GM23338 (cell line): ENCODE results near the gene CDKN2A. TPM values are rescaled to one million over a fixed set of nuclear protein-coding genes. Genes with fewer than 3 reads are reported as not detected.

Source experiments
- ATAC-seq: fragments of 200-7000 bp; cut with Tn5 transposase; 3 replicates; pipeline ENCODE4 v1.9.1; 2020
- DNase-seq: peaks from one replicate; pipeline ENCODE4 v3.0.0-alpha.2; 2015; ENCODE audit warnings: low spot score
- H2AFZ ChIP-seq: fragments of 200-600 bp; sonication (generic); 2 replicates; pipeline ENCODE4 v1.8.0; 2016; ENCODE audit warnings: antibody characterized with exemption, mild to moderate bottlenecking, moderate library complexity
- H3F3A ChIP-seq: fragments of 200-600 bp; sonication (generic); replicated peaks from 2 replicates; pipeline ENCODE4 v1.8.0; 2017; ENCODE audit warnings: antibody characterized with exemption, mixed run types, low read depth
- H3K27ac ChIP-seq: fragments of 200-600 bp; sonication (generic); 2 replicates; pipeline ENCODE4 v1.6.1; 2016; ENCODE audit warnings: low read depth
- H3K27me3 ChIP-seq: fragments of 200-600 bp; sonication (generic); 2 replicates; pipeline ENCODE4 v1.8.0; 2016; ENCODE audit warnings: mild to moderate bottlenecking, mixed run types, moderate library complexity; ENCODE audit not compliant: insufficient read depth
- H3K36me3 ChIP-seq: fragments of 200-600 bp; sonication (generic); 2 replicates; pipeline ENCODE4 v1.8.0; 2016; ENCODE audit warnings: mild to moderate bottlenecking; ENCODE audit not compliant: insufficient read depth
- H3K4me1 ChIP-seq: fragments of 200-600 bp; sonication (generic); 2 replicates; pipeline ENCODE4 v1.8.0; 2016; ENCODE audit warnings: mild to moderate bottlenecking, moderate library complexity; ENCODE audit not compliant: insufficient read depth
- H3K4me2 ChIP-seq: fragments of 200-600 bp; sonication (generic); 2 replicates; pipeline ENCODE4 v1.7.1; 2017; ENCODE audit warnings: mixed run types
- H3K4me3 ChIP-seq: fragments of 200-600 bp; sonication (generic); 2 replicates; pipeline ENCODE4 v1.6.1; 2016; ENCODE audit warnings: mixed run types
- H3K79me2 ChIP-seq: fragments of 200-600 bp; sonication (generic); replicated peaks from 2 replicates; pipeline ENCODE4 v1.8.0; 2017; ENCODE audit warnings: mild to moderate bottlenecking; ENCODE audit not compliant: insufficient read depth
- H3K9me2 ChIP-seq: fragments of 200-600 bp; sonication (generic); 2 replicates; pipeline ENCODE4 v1.8.0; 2017; ENCODE audit not compliant: insufficient read depth
- H4K20me1 ChIP-seq: fragments of 200-600 bp; sonication (generic); replicated peaks from 2 replicates; pipeline ENCODE4 v1.8.0; 2017; ENCODE audit warnings: mild to moderate bottlenecking; ENCODE audit not compliant: insufficient read depth
- H3K27ac Mint-ChIP-seq: 2 replicates; pipeline ENCODE4 v1.8.0; 2020; ENCODE audit warnings: inconsistent platforms, mild to moderate bottlenecking, moderate library complexity, mixed read lengths
- H3K27me3 Mint-ChIP-seq: 3 replicates; pipeline ENCODE4 v1.8.0; 2022; ENCODE audit warnings: low read depth, mild to moderate bottlenecking, moderate library complexity, mixed read lengths, inconsistent platforms; ENCODE audit not compliant: insufficient read depth, poor library complexity
- H3K36me3 Mint-ChIP-seq: 3 replicates; pipeline ENCODE4 v1.8.0; 2021; ENCODE audit warnings: low read depth, mild to moderate bottlenecking, inconsistent platforms, moderate library complexity, mixed read lengths
- H3K4me1 Mint-ChIP-seq: 3 replicates; pipeline ENCODE4 v1.8.0; 2020; ENCODE audit warnings: mild to moderate bottlenecking, inconsistent platforms, mixed read lengths
- H3K4me3 Mint-ChIP-seq: 3 replicates; pipeline ENCODE4 v1.8.0; 2021; ENCODE audit warnings: moderate library complexity, mild to moderate bottlenecking, inconsistent platforms, mixed read lengths
- H3K9me3 Mint-ChIP-seq: 3 replicates; pipeline ENCODE4 v1.8.0; 2020; ENCODE audit warnings: moderate library complexity, mild to moderate bottlenecking, inconsistent platforms, mixed read lengths
- CTCF ChIP-seq, 2 experiments: fragments of 200-600 bp in 1 of 2; sonication (generic) in 1 of 2; conservative IDR thresholded peaks; 2 replicates each; pipeline versions ENCODE4 v1.5.1 to v1.6.1; 2016 to 2017; ENCODE audit warnings: antibody characterized with exemption in 2 of 2, low read depth in 2 of 2, mild to moderate bottlenecking in 2 of 2, moderate library complexity in 1 of 2
- ETS1 ChIP-seq: IDR thresholded peaks from 2 replicates; pipeline ENCODE4 v1.6.1; 2016; ENCODE audit warnings: antibody characterized with exemption
- EZH2 ChIP-seq: fragments of 200-600 bp; sonication (generic); IDR thresholded peaks from one replicate; pipeline ENCODE4 v1.8.0; 2017; ENCODE audit warnings: antibody characterized with exemption, mild to moderate bottlenecking, low read depth; ENCODE audit not compliant: unreplicated experiment
- EZH2phosphoT487 ChIP-seq: fragments of 200-600 bp; sonication (generic); IDR thresholded peaks from one replicate; pipeline ENCODE4 v1.8.1; 2018; ENCODE audit warnings: antibody characterized with exemption; ENCODE audit not compliant: unreplicated experiment
- JUNB ChIP-seq: IDR thresholded peaks from one replicate; pipeline ENCODE4 v1.6.1; 2016; ENCODE audit warnings: antibody characterized with exemption; ENCODE audit not compliant: unreplicated experiment
- NANOG ChIP-seq: IDR thresholded peaks from 2 replicates; pipeline ENCODE4 v1.6.1; 2016; ENCODE audit warnings: antibody characterized with exemption, borderline replicate concordance
- REST ChIP-seq: IDR thresholded peaks from one replicate; pipeline ENCODE4 v1.6.1; 2018; ENCODE audit warnings: antibody characterized with exemption; ENCODE audit not compliant: unreplicated experiment
- STAT1 ChIP-seq: IDR thresholded peaks from one replicate; pipeline ENCODE4 v1.6.1; 2016; ENCODE audit warnings: antibody characterized with exemption; ENCODE audit not compliant: unreplicated experiment
- ZNF114 ChIP-seq: fragments of 250-450 bp; sonication (Bioruptor Pico); IDR thresholded peaks from 2 replicates; pipeline ENCODE4 v1.5.0; 2020; ENCODE audit warnings: mild to moderate bottlenecking, moderate library complexity
- ZNF331 ChIP-seq: fragments of 250-450 bp; sonication (Bioruptor Pico); IDR thresholded peaks from 2 replicates; pipeline ENCODE4 v1.5.0; 2020; ENCODE audit warnings: low read depth, mild to moderate bottlenecking, moderate library complexity
- polyA plus RNA-seq: library from polyadenylated mRNA; unstranded; fragments of >200 nt; fragmentation: Nextera tagmentation; extraction: Ambion mirVana; gene quantifications from 2 replicates; pipeline ENCODE4 v1.2.1, GENCODE V29; 2016
- total RNA-seq: library from RNA; depleted of rRNA; stranded (reverse); fragments of >200 nt; shearing (Covaris generic); gene quantifications from 2 replicates; pipeline ENCODE4 v1.2.3, GENCODE V29; 2014

The CDKN2A gene
- total and polyA plus RNA-seq, 2 experiments from 2014 or later, result 0.87 to 2.7 TPM

- H3K27me3 Mint-ChIP-seq, result peaks cover 79% of the 10 kb centered on the region
- peaks cover 40% of the 10 kb centered on the region for H3K4me1 Mint-ChIP-seq
- H3K4me2 ChIP-seq, result peak overlapping the region; percentile 52
- no peak overlapping the region for H3K27ac ChIP-seq
- peaks cover 42% of the 10 kb centered on the region for H3F3A ChIP-seq
- DNase-seq, result peak; percentile 84
- peaks cover 93% of the 10 kb centered on the region for H3K27me3 ChIP-seq
- peak overlapping the region; percentile 58 for H3K4me3 ChIP-seq
- peak overlapping the region; percentile 26 for H3K4me3 Mint-ChIP-seq
- H3K36me3 Mint-ChIP-seq, result no peaks in the 10 kb centered on the region; the same call in 2 of the 3 replicates
- H3K9me3 Mint-ChIP-seq, result no peaks in the 10 kb centered on the region; the same call in 1 of the 3 replicates
- no peak overlapping the region for H3K27ac Mint-ChIP-seq
- no peaks in the 10 kb centered on the region; the same call in 1 of the 2 replicates for H3K36me3 ChIP-seq
- H3K79me2 ChIP-seq, result no peaks in the 10 kb centered on the region
- no peak for TF ChIP-seq JUNB
- peak; percentile 50 for TF ChIP-seq EZH2
- TF ChIP-seq CTCF (conservative IDR thresholded peaks at IDR 0.05; ENCODE audit: low read depth in 2 of 2), result peak; percentile 54 to 56
- no peak for TF ChIP-seq ZNF114 (CRISPR knock-in tag)
- peak; percentile 54 for TF ChIP-seq EZH2phosphoT487
- ATAC-seq, result peak; percentile 73
- peaks cover 14% of the 10 kb centered on the region for H4K20me1 ChIP-seq
- H3K4me1 ChIP-seq, result peaks cover 47% of the 10 kb centered on the region
- H3K9me2 ChIP-seq, result no peaks in the 10 kb centered on the region
- peak overlapping the region; percentile 52; the same call in 1 of the 2 replicates for H2AFZ ChIP-seq
These were observed 28.7 kb downstream of the CDKN2A start for GRCh38 chr9:21965401-21965951.

GRCh38 chr9:21964925-21965385, 29.2 kb downstream of the CDKN2A start:
- H3K4me3 ChIP-seq, result peak overlapping the region; percentile 58
- H3K36me3 ChIP-seq, result no peaks in the 10 kb centered on the region; the same call in 1 of the 2 replicates
- H3K27ac Mint-ChIP-seq, result no peak overlapping the region
- peaks cover 37% of the 10 kb centered on the region for H3F3A ChIP-seq
- no peaks in the 10 kb centered on the region; the same call in 2 of the 3 replicates for H3K36me3 Mint-ChIP-seq
- H3K4me1 Mint-ChIP-seq, result peaks cover 35% of the 10 kb centered on the region
- peak overlapping the region; percentile 52; the same call in 1 of the 2 replicates for H2AFZ ChIP-seq
- H3K4me1 ChIP-seq, result peaks cover 42% of the 10 kb centered on the region
- peaks cover 14% of the 10 kb centered on the region for H4K20me1 ChIP-seq
- no peaks in the 10 kb centered on the region; the same call in 1 of the 3 replicates for H3K9me3 Mint-ChIP-seq
- H3K27ac ChIP-seq, result no peak overlapping the region
- H3K4me2 ChIP-seq, result peak overlapping the region; percentile 52
- H3K27me3 Mint-ChIP-seq, result peaks cover 74% of the 10 kb centered on the region
- no peaks in the 10 kb centered on the region for H3K9me2 ChIP-seq
- H3K4me3 Mint-ChIP-seq, result peak overlapping the region; percentile 26
- H3K27me3 ChIP-seq, result peaks cover 88% of the 10 kb centered on the region
- no peaks in the 10 kb centered on the region for H3K79me2 ChIP-seq
- peak; percentile 41 for DNase-seq
- peak; percentile 22 for ATAC-seq
- TF ChIP-seq REST (no peak), NANOG (no peak), ZNF331 (no peak), ETS1 (no peak), STAT1 (no peak)
